GM18951 (cell line): ENCODE results near the gene ALDH1B1.

Source experiments
- POLR2A ChIP-seq: IDR thresholded peaks from 4 replicates; pipeline ENCODE4 v1.6.1; 2011; ENCODE audit warnings: mild to moderate bottlenecking; ENCODE audit not compliant: insufficient read length, insufficient read depth; ENCODE audit errors: extremely low read depth
- in situ Hi-C: fragments of 300-500 bp; cut with MboI; formaldehyde crosslinking; loops from one replicate; pipeline ENCODE4 v1.12.0; 2022; ENCODE audit warnings: low sequenced_read_pairs, mixed read lengths, inconsistent platforms; ENCODE audit not compliant: unreplicated experiment

The ALDH1B1 gene

GRCh38 chr9:38435521-38435920, 43.0 kb downstream of the ALDH1B1 start:
- in situ Hi-C loops: no loop called here
- no peak for TF ChIP-seq POLR2A

- in situ Hi-C loops: no loop called here
- TF ChIP-seq POLR2A: no peak
Observed at GRCh38 chr9:38436708-38437107, 44.2 kb downstream of the ALDH1B1 start.

DNA sequence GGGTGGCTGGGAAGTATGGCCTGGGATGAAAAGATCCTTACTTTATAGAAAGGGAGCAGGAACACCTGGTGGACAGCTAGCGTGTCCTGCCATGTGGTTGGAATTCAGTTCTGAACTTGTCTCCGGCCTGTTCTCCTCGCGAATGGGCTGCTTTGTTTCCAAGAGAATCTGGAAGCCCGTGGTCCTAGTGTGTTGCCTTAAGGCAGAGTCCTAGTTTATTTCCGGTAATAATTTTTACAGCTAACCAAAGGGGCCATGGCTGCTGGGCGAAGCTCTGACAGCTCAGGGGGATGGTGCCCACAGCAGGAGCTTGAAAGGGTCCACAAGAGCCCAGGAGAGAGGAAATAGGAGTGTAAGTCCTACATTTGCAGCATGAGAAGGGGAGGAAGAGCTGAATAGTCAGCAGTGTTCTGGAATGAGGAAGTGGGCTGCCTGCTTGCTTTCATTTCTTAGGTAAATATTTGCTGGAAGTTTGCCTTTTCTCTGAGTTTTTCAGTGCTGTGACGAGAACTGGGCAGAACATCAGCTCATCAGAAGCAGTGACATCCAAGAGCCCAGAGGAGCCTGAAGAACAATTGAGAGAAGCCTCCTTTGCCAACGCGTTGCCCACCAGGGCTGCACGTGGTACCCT, 44.8 kb downstream of the ALDH1B1 start:
- no peak for TF ChIP-seq POLR2A
- in situ Hi-C loops: no loop called here

GRCh38 chr9:38439291-38439915, 46.9 kb downstream of the ALDH1B1 start:
- in situ Hi-C loops: no loop called here
- TF ChIP-seq POLR2A: no peak

DNA sequence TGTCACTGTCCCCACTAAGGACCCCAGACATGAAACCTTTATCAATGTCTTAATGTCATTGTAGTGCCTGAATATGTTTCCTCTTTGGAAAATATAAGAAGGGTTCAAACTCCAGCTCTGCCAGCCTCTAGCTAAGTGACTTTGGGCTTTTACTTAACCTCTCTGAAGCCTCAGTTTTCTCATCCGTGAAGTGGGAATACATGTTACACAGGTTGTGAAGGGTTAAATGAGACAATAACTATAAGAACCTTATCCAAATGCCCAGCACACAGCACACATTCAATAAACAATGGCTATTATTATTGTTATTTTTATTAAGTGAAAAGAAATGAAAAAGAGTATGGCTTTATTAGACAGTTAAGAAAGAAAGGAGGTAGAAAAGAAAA, 47.4 kb downstream of the ALDH1B1 start:
- in situ Hi-C loops: no loop called here

DNA sequence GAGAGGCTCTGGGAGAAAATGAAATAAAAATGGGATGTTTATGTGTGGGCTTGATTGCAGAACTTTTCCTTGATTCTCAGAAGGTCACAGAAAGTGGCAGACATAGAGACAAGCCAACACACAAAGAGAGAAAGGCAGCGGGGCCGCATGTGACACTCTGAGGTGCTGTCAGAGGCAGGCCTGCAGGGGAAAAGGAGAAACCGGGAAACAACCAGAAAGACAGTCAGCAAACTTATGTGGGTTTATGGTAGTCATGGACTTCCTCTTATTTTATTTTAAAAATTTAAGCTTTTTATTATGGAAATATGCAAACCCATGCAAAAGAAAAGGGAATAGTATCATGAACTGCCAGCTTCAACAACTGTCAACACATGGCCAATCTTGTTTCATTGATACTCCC, 48.0 kb downstream of the ALDH1B1 start:
- in situ Hi-C loops: no loop called here
- TF ChIP-seq POLR2A: no peak

More for the DNA sequence above, 47.4 kb downstream of the ALDH1B1 start:
- no peak for TF ChIP-seq POLR2A

GRCh38 chr9:38441347-38442085, 49.0 kb downstream of the ALDH1B1 start:
- in situ Hi-C loops: no loop called here
- TF ChIP-seq POLR2A: no peak

GRCh38 chr9:38442473-38443096, 50.1 kb downstream of the ALDH1B1 start:
- TF ChIP-seq POLR2A: no peak
- in situ Hi-C loops: no loop called here

- in situ Hi-C loops: no loop called here
- no peak for TF ChIP-seq POLR2A
Observed at GRCh38 chr9:38443181-38443580, 50.7 kb downstream of the ALDH1B1 start.

DNA sequence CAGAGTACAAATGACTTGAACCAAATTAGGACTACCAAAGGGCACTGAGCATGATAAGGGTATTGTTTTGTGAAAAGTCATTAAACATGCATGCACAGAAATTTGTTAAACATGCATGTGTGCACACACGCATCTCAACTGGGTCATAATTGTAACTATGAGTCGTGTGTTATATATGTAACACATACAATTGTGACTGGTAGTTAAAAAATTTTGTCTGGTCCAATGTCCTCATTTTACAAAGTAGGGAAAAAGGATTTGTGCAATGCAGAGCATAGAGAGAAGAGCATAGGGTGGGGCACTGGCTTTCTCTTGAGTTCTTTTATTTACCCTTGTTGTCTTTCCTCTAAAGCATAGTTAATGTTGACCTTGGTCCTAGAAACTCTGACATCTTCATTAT, 51.1 kb downstream of the ALDH1B1 start:
- no peak for TF ChIP-seq POLR2A
- in situ Hi-C loops: no loop called here

DNA sequence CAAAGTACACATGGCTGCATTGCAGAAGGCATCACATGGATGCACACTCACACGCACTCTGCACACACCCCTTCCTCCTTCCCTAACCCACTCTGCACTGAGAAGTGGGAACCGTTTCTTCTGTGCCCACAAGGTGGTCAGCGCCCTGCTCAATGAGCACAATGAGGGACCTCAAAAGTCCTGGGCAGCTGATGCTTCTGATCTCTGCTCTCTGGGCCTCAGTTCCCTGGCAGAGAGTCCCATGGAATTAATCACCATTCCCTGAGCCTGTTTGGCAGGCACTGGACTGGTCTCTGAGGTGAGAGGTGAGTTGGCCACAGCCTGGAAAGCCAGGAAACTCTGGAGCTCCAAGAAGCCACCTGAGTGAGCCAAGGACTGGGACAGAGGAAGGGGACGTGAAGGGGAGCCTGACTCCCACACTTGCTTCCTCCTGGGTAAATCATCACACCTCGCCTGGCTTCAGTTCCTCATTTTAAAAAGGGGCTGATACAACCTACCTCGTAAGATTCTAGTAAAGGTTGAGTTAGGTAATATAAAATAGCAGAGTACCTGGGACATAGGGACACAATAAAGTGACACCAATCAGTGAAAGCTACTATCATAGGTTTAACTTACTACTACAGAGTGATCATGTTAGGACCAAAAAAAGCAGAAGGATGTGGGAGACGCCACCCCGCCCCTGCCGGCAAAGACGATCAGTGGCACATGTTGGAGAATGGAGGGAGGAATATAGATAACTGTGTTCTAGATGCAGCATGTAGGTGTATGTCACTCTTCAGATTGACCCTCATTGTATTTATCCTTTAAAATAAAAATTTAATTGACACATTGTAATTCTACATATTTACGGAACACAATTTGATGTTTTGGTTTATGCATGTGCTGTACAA, 52.9 kb downstream of the ALDH1B1 start:
- in situ Hi-C loops: no loop called here
- no peak for TF ChIP-seq POLR2A

DNA sequence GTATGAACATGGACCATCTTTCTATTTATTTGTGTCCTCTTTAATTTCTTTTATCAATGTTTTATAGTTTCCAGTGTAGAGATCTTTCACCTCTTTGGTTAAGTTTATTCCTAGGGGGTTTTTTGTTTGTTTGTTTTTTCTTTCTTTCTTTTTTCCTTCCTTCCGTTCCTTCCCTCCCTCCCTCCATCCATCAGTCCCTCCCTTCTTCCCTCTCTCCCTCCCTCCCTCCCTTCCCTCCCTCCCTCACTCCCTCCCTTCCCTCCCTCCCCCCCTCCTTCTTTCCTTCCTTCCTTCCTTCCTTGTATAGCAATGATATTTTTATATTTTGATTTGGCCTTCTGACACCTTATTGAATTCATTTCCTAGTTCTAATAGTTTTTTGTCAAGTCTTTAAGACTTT, 55.2 kb downstream of the ALDH1B1 start:
- no peak for TF ChIP-seq POLR2A
- in situ Hi-C loops: no loop called here
